Liver (tissue), 9 donors: Measurements from ENCODE around the gene TMEM151B. TPM values are rescaled to one million over a fixed set of nuclear protein-coding genes. Genes with fewer than 3 reads are reported as not detected.

Experiments
- DNase-seq: peaks from one replicate; pipeline ENCODE4 v3.0.0-alpha.2; 2017; ENCODE audit warnings: low spot score
- H3K27ac ChIP-seq, 2 donors: one replicate each; pipeline ENCODE4 v1.7.0; 2013; ENCODE audit warnings: inconsistent platforms in 2 of 2, low read length in 2 of 2, control low read depth in 1 of 2, low read depth in 1 of 2, mild to moderate bottlenecking in 1 of 2
- H3K27me3 ChIP-seq, 4 donors: one replicate each; pipeline versions ENCODE4 v1.6.1 to v1.7.0; 2013; ENCODE audit warnings: low read length in 3 of 4, inconsistent platforms in 1 of 4, mild to moderate bottlenecking in 1 of 4, moderate library complexity in 1 of 4; ENCODE audit not compliant: control insufficient read depth in 4 of 4, insufficient read depth in 4 of 4
- H3K36me3 ChIP-seq, 4 donors: one replicate each; pipeline versions ENCODE4 v1.6.1 to v1.7.0; 2013; ENCODE audit warnings: low read length in 3 of 4, mild to moderate bottlenecking in 3 of 4, low read depth in 1 of 4, moderate library complexity in 1 of 4; ENCODE audit not compliant: control insufficient read depth in 4 of 4, insufficient read depth in 3 of 4
- H3K4me1 ChIP-seq, 4 donors: one replicate each; pipeline versions ENCODE4 v1.6.1 to v1.7.0; 2013; ENCODE audit warnings: low read length in 3 of 4, mild to moderate bottlenecking in 3 of 4, moderate library complexity in 1 of 4; ENCODE audit not compliant: control insufficient read depth in 4 of 4, insufficient read depth in 4 of 4
- H3K4me3 ChIP-seq, 3 donors: one replicate each; pipeline versions ENCODE4 v1.6.1 to v1.7.0; 2013; ENCODE audit warnings: low read length in 3 of 3, control low read depth in 1 of 3, low read depth in 1 of 3, mild to moderate bottlenecking in 1 of 3
- H3K9ac ChIP-seq, 2 donors: one replicate each; pipeline ENCODE4 v1.7.0; 2013; ENCODE audit warnings: low read length in 2 of 2, mild to moderate bottlenecking in 2 of 2, moderate library complexity in 2 of 2, control low read depth in 1 of 2, low read depth in 1 of 2
- H3K9me3 ChIP-seq, 4 donors: one replicate each; pipeline versions ENCODE4 v1.6.1 to v1.7.0; 2013; ENCODE audit warnings: low read length in 3 of 4; ENCODE audit not compliant: control insufficient read depth in 4 of 4
- ATF3 ChIP-seq: IDR thresholded peaks from 2 replicates; pipeline ENCODE4 v1.6.1; 2016; ENCODE audit warnings: antibody characterized with exemption
- CTCF ChIP-seq: fragments of 150-350 bp; IDR thresholded peaks from 2 replicates; pipeline ENCODE4 v1.5.1; 2017; ENCODE audit warnings: improper control_type of control experiment, low read depth, low read length; ENCODE audit not compliant: missing input control
- FOXA1 ChIP-seq: IDR thresholded peaks from 2 replicates; pipeline ENCODE4 v1.6.1; 2016; ENCODE audit warnings: antibody characterized with exemption
- GABPA ChIP-seq, 2 donors: IDR thresholded peaks in 1 of 2; conservative IDR thresholded peaks in 1 of 2; 2 replicates each; pipeline ENCODE4 v1.6.1; 2016; ENCODE audit warnings: antibody characterized with exemption in 2 of 2, mild to moderate bottlenecking in 1 of 2, moderate library complexity in 1 of 2
- HNF4A ChIP-seq, 2 donors: conservative IDR thresholded peaks; 2 replicates each; pipeline ENCODE4 v1.6.1; 2016; ENCODE audit warnings: antibody characterized with exemption in 2 of 2, mild to moderate bottlenecking in 2 of 2
- NR2F2 ChIP-seq: IDR thresholded peaks from 2 replicates; pipeline ENCODE4 v1.6.1; 2016; ENCODE audit warnings: antibody characterized with exemption
- RXRA ChIP-seq, 2 donors: IDR thresholded peaks; 2 replicates each; pipeline ENCODE4 v1.6.1; 2017 to 2018; ENCODE audit warnings: antibody characterized with exemption in 2 of 2, mild to moderate bottlenecking in 1 of 2
- SP1 ChIP-seq: IDR thresholded peaks from 2 replicates; pipeline ENCODE4 v1.6.1; 2018; ENCODE audit warnings: antibody characterized with exemption, mild to moderate bottlenecking
- TAF1 ChIP-seq: conservative IDR thresholded peaks from 2 replicates; pipeline ENCODE4 v1.6.1; 2016; ENCODE audit warnings: antibody characterized with exemption, mild to moderate bottlenecking
- YY1 ChIP-seq: IDR thresholded peaks from 2 replicates; pipeline ENCODE4 v1.6.1; 2016; ENCODE audit warnings: antibody characterized with exemption, mild to moderate bottlenecking
- ZBTB33 ChIP-seq: IDR thresholded peaks from 2 replicates; pipeline ENCODE4 v1.6.1; 2016; ENCODE audit warnings: antibody characterized with exemption
- WGBS: extraction: QIAGEN DNeasy Blood & Tissue Kit; methylation state at CpG from one replicate; pipeline ENCODE4 v1.1.7; 2013; 5-methylcytosine and 5-hydroxymethylcytosine counted together
- polyA plus RNA-seq, 2 donors: library from polyadenylated mRNA; stranded (reverse) in 1 of 2; unstranded in 1 of 2; fragments of 200-250 nt in 1 of 2; fragments of >200 nt in 1 of 2; fragmentation: Nextera tagmentation in 1 of 2; extraction: Ambion mirVana in 1 of 2; gene quantifications; one replicate each; pipeline versions ENCODE4 v1.2.1 to v1.2.3, GENCODE V29; 2013 to 2015
- total RNA-seq, 2 donors: library from RNA; depleted of rRNA; stranded (reverse); fragments of >200 nt; gene quantifications; one replicate each; pipeline ENCODE4 v1.2.3, GENCODE V29; 2014
- donor health status: healthy.
- donor health status: healthy.
- donor health status: healthy.
- donor health status: healthy.
- donor health status: healthy.

Gene TMEM151B
- total and polyA plus RNA-seq, 4 donors, result not detected

GRCh38 chr6:44300292-44300823 is 30.1 kb downstream of the TMEM151B start:
- Histone ChIP-seq H3K27ac (no peak overlapping the region), H3K9ac (no peak overlapping the region), H3K4me1 (peaks cover 7 to 13% (median 11%) of the 10 kb centered on the region in 4 donors), H3K9me3 (no peaks in the 10 kb centered on the region), H3K27me3 (peaks cover 0 to 8% (median under 1%) of the 10 kb centered on the region in 4 donors), H3K4me3 (no peak overlapping the region), H3K36me3 (peaks cover 5 to 51% (median 24%) of the 10 kb centered on the region in 4 donors)
- WGBS, result 85% methylated on average over 7 of the region's 7 CpGs
- no peak for DNase-seq
- no peak for TF ChIP-seq GABPA (IDR thresholded peaks at IDR 0.05 in 1 of 2, conservative IDR thresholded peaks at IDR 0.05 in 1 of 2)

- 94% methylated on average over 8 of the region's 8 CpGs for WGBS
- no peak for TF ChIP-seq NR2F2
- TF ChIP-seq FOXA1, result no peak
- TF ChIP-seq CTCF, result no peak
- TF ChIP-seq SP1, result no peak
- TF ChIP-seq HNF4A (conservative IDR thresholded peaks at IDR 0.05), result no peak
- TF ChIP-seq ATF3, result no peak
- no peak for TF ChIP-seq ZBTB33
- no peak for TF ChIP-seq TAF1
- TF ChIP-seq GABPA (IDR thresholded peaks at IDR 0.05 in 1 of 2, conservative IDR thresholded peaks at IDR 0.05 in 1 of 2), result no peak
- no peak for TF ChIP-seq YY1
- no peak for TF ChIP-seq RXRA (IDR thresholded peaks at IDR 0.05)
- no peak for DNase-seq
- H3K27ac ChIP-seq, result no peak overlapping the region
- H3K4me1 ChIP-seq, result peaks cover 7 to 13% (median 11%) of the 10 kb centered on the region in 4 donors
- no peak overlapping the region for H3K9ac ChIP-seq
- H3K4me3 ChIP-seq, result no peak overlapping the region
- H3K9me3 ChIP-seq, result no peaks in the 10 kb centered on the region
- H3K27me3 ChIP-seq, result peaks cover 0 to 2% (median 0%) of the 10 kb centered on the region in 4 donors
- H3K36me3 ChIP-seq, result peaks cover 7 to 58% (median 27%) of the 10 kb centered on the region in 4 donors
These were observed 30.9 kb downstream of the TMEM151B start for GRCh38 chr6:44301106-44301505.

- H3K27ac ChIP-seq, result no peak overlapping the region
- no peak overlapping the region for H3K9ac ChIP-seq
- H3K27me3 ChIP-seq, result no peaks in the 10 kb centered on the region
- no peak for DNase-seq
- peaks cover 7 to 67% (median 30%) of the 10 kb centered on the region in 4 donors for H3K36me3 ChIP-seq
- 92% methylated on average over 14 of the region's 14 CpGs for WGBS
- H3K4me3 ChIP-seq, result no peak overlapping the region
- TF ChIP-seq TAF1 (no peak), FOXA1 (no peak), HNF4A (conservative IDR thresholded peaks at IDR 0.05) (no peak)
- peaks cover 7 to 10% (median 10%) of the 10 kb centered on the region in 4 donors for H3K4me1 ChIP-seq
- H3K9me3 ChIP-seq, result no peaks in the 10 kb centered on the region
These were observed 31.7 kb downstream of the TMEM151B start for GRCh38 chr6:44301782-44302564.
